ENCODE results near the gene GRPEL2.
"Not testable (repeated sequence)": the region's sequence is repeated elsewhere in the genome, so short reads cannot be mapped to it uniquely, and the experiment has no call there.

The GRPEL2 gene

GRCh38 chr5:149398747-149399266 lies 53.5 kb downstream of the GRPEL2 start:
- DNase-seq (ENCODE audit: low spot score), result not testable (repeated sequence)

- no peak for DNase-seq (ENCODE audit: low spot score)
These were observed 54.5 kb downstream of the GRPEL2 start for GRCh38 chr5:149399775-149400174.

- no peak for DNase-seq (ENCODE audit: low spot score)
These were observed 55.0 kb downstream of the GRPEL2 start for GRCh38 chr5:149400304-149400703.

GRCh38 chr5:149401051-149401450 lies 55.8 kb downstream of the GRPEL2 start:
- DNase-seq (ENCODE audit: low spot score), result no peak

GRCh38 chr5:149402291-149402690 lies 57.0 kb downstream of the GRPEL2 start:
- no peak for DNase-seq (ENCODE audit: low spot score)

Data from HuH-7.5 (cell line).